GM23248 (cell line): ENCODE results near the gene P2RY8.
"Not testable (repeated sequence)": the region's sequence is repeated elsewhere in the genome, so short reads cannot be mapped to it uniquely, and the experiment has no call there.

Source experiments
- EZH2 ChIP-seq: fragments of 200-600 bp; sonication (generic); IDR thresholded peaks from 2 replicates; pipeline ENCODE4 v1.6.1; 2018; ENCODE audit warnings: antibody characterized with exemption, mild to moderate bottlenecking; ENCODE audit not compliant: insufficient read depth, poor library complexity, severe bottlenecking
- EZH2phosphoT487 ChIP-seq: fragments of 200-600 bp; sonication (generic); IDR thresholded peaks from 2 replicates; pipeline ENCODE4 v1.6.1; 2018; ENCODE audit warnings: antibody characterized with exemption, moderate library complexity, mild to moderate bottlenecking, low read depth; ENCODE audit not compliant: insufficient read depth

DNA sequence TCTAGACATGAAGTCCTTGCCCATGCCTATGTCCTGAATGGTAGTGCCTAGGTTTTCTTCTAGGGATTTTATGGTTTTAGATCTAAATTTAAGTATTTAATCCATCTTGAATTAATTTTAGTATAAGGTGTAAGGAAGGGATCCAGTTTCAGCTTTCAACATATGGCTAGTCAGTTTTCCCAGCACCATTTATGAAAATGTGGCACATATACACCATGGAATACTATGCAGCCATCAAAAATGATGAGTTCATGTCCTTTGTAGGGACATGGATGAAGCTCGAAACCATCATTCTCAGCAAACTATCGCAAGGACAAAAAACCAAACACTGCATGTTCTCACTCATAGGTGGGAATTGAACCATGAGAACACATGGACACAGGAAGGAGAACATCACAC lies 54.5 kb downstream of the P2RY8 start:
- TF ChIP-seq EZH2, EZH2phosphoT487: not testable (repeated sequence)
